ENCODE measurements around the gene PCDHB15.
"Not testable (repeated sequence)": the region's sequence is repeated elsewhere in the genome, so short reads cannot be mapped to it uniquely, and the experiment has no call there.

Gene PCDHB15
- 0 to 0.20 reads per million in 2 donors for total RNA-seq

DNA sequence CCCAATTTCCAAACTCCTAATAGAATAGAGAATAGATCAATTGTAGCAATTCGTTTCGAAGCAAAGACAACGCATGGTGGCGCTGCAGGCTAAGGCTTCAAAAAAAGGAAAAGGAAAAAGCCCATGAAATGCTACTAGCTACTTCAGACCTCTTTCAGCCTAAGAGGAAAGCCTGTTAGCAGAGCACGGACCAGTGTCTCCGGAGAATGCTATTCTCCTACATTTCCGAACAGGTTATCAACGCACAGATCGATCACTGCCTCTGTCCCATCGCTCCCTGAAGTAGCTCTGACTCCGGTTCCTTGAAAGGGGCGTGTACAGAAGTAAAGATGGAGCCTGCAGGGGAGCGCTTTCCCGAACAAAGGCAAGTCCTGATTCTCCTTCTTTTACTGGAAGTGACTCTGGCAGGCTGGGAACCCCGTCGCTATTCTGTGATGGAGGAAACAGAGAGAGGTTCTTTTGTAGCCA, at the start of gene PCDHB15:
Gene PCDHB15 (plus strand): TSS at position 146 of the 468 bp plus-strand sequence. CDS start 184 bp downstream, at position 330.
- DNase-seq: no peak

DNA sequence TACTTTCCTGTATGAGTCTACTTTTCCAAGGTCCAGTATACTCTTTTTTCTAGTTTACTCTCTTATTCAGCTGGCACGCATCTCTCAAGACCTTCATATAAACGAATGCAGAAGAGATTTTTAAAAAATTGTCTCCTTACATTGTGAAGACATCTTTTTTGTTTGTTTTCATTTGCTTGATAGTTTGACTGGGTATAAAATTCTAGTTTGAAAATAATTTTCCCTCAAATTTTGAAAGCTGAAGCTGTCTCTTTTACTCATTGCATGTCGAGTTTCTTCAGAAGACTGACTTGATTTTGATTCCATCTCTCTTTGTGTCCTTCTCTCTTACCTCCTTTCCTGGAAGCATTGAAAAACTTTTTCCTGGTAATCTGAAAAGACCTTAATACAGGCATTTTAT, 48.8 kb upstream of the PCDHB15 start:
- DNase-seq: no peak

- no peak for DNase-seq
Observed at GRCh38 chr5:141199359-141200235, 45.6 kb upstream of the PCDHB15 start, which contains the start of gene PCDHB11. TSS of gene PCDHB11 (plus strand) at chr5:141199627. CDS start at chr5:141199775, 148 bp downstream.

DNA sequence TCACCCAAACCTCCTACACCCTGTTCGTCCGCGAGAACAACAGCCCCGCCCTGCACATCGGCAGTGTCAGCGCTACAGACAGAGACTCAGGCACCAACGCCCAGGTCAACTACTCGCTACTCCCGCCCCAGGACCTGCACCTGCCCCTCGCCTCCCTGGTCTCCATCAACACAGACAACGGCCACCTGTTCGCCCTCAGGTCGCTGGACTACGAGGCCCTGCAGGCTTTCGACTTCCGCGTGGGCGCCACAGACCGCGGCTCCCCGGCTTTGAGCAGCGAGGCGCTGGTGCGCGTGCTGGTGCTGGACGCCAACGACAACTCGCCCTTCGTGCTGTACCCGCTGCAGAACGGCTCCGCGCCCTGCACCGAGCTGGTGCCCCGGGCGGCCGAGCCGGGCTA, 44.1 kb upstream of the PCDHB15 start:
- DNase-seq: not testable (repeated sequence)

- DNase-seq: not testable (repeated sequence)
Observed at GRCh38 chr5:141201646-141202045, 43.5 kb upstream of the PCDHB15 start.

DNA sequence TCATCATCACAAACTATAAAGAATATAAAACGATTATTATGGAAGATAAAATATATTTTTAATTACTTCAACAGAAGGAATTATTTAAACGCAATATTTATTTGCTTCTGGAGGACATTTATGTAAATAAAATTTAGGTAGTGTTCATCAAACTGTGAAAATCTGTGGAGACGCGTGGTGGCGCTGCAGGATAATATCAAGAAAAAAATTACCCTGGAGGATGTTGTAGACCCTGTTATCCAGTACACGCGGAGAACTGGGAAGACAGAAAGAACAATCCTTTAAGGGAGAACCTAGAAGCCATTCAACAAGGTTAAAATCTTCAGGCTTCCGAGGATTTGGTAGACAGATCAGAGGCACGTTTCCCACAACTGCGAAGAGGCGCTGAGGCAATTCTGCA, 36.7 kb upstream of the PCDHB15 start, which contains the start of gene PCDHB12:
Gene PCDHB12 (plus strand): TSS at position 242 of the 400 bp plus-strand sequence. CDS start 189 bp downstream, outside the sequence.
- DNase-seq: no peak

DNA sequence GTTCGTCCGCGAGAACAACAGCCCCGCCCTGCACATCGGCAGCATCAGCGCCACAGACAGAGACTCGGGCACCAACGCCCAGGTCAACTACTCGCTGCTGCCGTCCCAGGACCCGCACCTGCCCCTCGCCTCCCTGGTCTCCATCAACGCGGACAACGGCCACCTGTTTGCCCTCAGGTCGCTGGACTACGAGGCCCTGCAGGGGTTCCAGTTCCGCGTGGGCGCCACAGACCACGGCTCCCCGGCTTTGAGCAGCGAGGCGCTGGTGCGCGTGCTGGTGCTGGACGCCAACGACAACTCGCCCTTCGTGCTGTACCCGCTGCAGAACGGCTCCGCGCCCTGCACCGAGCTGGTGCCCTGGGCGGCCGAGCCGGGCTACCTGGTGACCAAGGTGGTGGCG, 34.9 kb upstream of the PCDHB15 start:
- DNase-seq: not testable (repeated sequence)

DNA sequence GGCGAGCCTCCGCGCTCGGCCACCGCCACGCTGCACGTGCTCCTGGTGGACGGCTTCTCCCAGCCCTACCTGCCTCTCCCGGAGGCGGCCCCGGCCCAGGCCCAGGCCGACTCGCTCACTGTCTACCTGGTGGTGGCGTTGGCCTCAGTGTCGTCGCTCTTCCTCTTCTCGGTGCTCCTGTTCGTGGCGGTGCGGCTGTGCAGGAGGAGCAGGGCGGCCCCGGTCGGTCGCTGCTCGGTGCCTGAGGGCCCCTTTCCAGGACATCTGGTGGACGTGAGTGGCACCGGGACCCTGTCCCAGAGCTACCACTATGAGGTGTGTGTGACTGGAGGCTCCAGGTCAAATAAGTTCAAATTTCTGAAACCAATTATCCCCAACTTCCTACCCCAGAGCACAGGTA, 34.3 kb upstream of the PCDHB15 start:
- not testable (repeated sequence) for DNase-seq

DNA sequence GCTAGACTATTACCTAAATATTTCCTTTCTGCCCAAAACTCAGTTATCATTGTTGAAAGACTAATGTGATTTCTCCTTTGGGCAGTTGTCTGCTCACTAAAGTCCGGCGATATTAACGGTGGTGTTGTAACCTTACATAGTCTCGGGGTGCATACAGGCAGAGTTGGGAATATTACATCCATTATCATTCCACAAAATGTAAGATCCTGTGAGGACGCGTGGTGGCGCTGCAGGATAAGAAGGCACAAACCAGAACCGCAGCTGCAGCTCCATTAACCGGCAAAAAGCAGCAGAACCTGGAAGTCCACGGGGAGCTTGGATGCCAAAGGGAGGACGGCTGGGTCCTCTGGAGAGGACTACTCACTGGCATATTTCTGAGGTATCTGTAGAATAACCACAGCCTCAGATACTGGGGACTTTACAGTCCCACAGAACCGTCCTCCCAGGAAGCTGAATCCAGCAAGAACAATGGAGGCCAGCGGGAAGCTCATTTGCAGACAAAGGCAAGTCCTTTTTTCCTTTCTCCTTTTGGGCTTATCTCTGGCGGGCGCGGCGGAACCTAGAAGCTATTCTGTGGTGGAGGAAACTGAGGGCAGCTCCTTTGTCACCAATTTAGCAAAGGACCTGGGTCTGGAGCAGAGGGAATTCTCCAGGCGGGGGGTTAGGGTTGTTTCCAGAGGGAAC, 31.4 kb upstream of the PCDHB15 start, which contains the start of gene PCDHB13:
Gene PCDHB13 (plus strand): TSS at position 264 of the 684 bp plus-strand sequence. CDS start 205 bp downstream, at position 469.
- DNase-seq: not testable (repeated sequence)

DNA sequence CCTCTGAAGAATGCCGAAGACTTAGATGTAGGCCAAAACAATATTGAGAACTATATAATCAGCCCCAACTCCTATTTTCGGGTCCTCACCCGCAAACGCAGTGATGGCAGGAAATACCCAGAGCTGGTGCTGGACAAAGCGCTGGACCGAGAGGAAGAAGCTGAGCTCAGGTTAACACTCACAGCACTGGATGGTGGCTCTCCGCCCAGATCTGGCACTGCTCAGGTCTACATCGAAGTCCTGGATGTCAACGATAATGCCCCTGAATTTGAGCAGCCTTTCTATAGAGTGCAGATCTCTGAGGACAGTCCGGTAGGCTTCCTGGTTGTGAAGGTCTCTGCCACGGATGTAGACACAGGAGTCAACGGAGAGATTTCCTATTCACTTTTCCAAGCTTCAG, 30.6 kb upstream of the PCDHB15 start:
- DNase-seq: not testable (repeated sequence)

DNA sequence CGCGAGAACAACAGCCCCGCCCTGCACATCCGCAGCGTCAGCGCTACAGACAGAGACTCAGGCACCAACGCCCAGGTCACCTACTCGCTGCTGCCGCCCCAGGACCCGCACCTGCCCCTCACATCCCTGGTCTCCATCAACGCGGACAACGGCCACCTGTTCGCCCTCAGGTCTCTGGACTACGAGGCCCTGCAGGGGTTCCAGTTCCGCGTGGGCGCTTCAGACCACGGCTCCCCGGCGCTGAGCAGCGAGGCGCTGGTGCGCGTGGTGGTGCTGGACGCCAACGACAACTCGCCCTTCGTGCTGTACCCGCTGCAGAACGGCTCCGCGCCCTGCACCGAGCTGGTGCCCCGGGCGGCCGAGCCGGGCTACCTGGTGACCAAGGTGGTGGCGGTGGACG, 29.7 kb upstream of the PCDHB15 start:
- not testable (repeated sequence) for DNase-seq

DNA sequence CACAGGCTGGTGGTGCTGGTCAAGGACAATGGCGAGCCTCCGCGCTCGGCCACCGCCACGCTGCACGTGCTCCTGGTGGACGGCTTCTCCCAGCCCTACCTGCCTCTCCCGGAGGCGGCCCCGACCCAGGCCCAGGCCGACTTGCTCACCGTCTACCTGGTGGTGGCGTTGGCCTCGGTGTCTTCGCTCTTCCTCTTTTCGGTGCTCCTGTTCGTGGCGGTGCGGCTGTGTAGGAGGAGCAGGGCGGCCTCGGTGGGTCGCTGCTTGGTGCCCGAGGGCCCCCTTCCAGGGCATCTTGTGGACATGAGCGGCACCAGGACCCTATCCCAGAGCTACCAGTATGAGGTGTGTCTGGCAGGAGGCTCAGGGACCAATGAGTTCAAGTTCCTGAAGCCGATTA, 29.2 kb upstream of the PCDHB15 start:
- DNase-seq: not testable (repeated sequence)

GRCh38 chr5:141223112-141223783, 21.9 kb upstream of the PCDHB15 start, which contains the start of gene PCDHB14:
TSS of gene PCDHB14 (plus strand) at chr5:141223343. CDS start at chr5:141223506, 163 bp downstream.
- DNase-seq: peak in 1 of 5 experiments; percentile 6

DNA sequence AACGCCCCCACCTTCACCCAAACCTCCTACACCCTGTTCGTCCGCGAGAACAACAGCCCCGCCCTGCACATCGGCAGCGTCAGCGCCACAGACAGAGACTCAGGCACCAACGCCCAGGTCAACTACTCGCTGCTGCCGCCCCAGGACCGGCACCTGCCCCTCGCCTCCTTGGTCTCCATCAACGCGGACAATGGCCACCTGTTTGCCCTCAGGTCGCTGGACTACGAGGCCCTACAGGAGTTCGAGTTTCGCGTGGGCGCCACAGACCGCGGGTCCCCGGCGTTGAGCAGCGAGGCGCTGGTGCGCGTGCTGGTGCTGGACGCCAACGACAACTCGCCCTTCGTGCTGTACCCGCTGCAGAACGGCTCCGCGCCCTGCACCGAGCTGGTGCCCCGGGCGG, 20.4 kb upstream of the PCDHB15 start:
- not testable (repeated sequence) for DNase-seq

DNA sequence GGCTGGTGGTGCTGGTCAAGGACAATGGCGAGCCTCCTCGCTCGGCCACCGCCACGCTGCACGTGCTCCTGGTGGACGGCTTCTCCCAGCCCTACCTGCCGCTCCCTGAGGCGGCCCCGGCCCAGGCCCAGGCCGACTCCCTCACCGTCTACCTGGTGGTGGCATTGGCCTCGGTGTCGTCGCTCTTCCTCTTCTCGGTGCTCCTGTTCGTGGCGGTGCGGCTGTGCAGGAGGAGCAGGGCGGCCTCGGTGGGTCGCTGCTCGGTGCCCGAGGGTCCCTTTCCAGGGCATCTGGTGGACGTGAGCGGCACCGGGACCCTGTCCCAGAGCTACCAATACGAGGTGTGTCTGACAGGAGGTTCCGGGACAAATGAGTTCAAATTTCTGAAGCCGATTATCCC, 19.8 kb upstream of the PCDHB15 start:
- DNase-seq: not testable (repeated sequence)

DNA sequence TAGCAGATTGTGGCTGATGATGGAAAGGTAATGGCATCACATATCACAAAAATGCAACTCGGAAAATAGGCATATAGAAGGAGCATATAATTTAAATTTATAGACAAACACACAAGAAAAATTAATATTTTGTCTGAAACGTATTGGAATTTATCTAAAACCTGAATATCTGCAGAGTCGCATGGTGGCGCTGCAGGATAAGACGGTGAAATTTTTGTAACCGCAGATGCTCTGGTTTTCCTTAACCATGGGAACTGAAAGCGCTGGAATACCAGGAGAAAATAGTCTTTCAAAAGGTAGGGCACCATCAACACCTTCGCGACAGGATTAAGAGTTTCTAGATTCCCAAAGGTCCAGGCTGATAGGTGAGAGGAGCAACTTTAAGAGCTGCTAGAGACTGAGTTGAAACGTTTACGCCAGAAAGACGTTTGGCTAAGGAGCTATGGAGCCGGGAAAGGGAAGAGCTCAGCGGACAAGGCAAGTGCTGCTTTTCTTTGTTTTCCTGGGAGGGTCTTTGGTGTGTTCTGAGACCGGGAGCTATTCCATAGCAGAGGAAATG, 11.0 kb upstream of the PCDHB15 start:
- DNase-seq: no peak

GRCh38 chr5:141235922-141236321, 9.3 kb upstream of the PCDHB15 start:
- not testable (repeated sequence) for DNase-seq

GRCh38 chr5:141236516-141237313, 8.5 kb upstream of the PCDHB15 start:
- DNase-seq: no peak

- no peak for DNase-seq
Observed at GRCh38 chr5:141241496-141241895, 3.7 kb upstream of the PCDHB15 start.

- DNase-seq: not testable (repeated sequence)
Observed at GRCh38 chr5:141246971-141247370, 1.8 kb downstream of the PCDHB15 start.

DNA sequence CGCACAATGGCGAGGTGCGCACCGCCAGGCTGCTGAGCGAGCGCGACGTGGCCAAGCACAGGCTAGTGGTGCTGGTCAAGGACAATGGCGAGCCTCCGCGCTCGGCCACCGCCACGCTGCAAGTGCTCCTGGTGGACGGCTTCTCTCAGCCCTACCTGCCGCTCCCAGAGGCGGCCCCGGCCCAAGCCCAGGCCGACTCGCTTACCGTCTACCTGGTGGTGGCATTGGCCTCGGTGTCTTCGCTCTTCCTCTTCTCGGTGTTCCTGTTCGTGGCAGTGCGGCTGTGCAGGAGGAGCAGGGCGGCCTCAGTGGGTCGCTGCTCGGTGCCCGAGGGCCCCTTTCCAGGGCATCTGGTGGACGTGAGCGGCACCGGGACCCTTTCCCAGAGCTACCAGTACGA, 2.2 kb downstream of the PCDHB15 start:
- not testable (repeated sequence) for DNase-seq
